GM18873 (cell line): ENCODE data around the gene LILRB2.
"Not testable (repeated sequence)": the region's sequence is repeated elsewhere in the genome, so short reads cannot be mapped to it uniquely, and the experiment has no call there.

Experiments
- ATAC-seq: cut with Tn5 transposase; IDR thresholded peaks from one replicate; pipeline ENCODE4 v1.9.1; 2021; ENCODE audit warnings: mild to moderate bottlenecking, moderate library complexity, moderate number of reproducible peaks; ENCODE audit not compliant: unreplicated experiment, low FRiP score

The LILRB2 gene

DNA sequence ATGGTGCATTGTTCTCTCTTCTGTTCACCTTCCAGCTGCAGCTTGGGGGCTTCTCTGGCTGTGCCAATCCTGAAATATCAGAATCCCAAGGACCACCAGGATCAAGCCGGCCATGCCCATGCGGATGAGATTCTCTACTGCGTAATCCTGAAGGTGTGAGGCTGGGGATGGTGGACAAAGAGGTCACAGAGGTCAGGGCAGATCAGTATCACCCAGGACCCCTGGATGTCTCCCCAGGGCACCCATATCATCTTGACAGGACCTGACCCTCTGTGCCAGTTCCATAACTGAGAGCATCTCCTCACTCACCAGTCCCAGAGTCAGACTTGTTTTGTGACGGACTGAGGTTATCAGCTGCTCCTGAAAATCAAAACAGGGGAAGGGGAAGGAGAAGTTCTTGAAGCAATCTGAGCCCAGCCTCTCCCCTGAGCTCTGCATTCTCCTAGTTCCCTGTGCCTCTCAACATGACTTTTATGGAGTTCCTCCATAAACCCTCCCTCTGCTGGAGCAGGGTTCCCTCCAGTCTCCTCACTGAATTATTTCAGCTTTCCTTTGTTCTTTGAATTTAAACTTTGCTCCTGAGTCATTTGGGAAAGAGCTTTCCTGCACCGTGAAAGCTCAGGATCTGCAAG lies 26.6 kb upstream of the LILRB2 start:
- no peak for ATAC-seq

DNA sequence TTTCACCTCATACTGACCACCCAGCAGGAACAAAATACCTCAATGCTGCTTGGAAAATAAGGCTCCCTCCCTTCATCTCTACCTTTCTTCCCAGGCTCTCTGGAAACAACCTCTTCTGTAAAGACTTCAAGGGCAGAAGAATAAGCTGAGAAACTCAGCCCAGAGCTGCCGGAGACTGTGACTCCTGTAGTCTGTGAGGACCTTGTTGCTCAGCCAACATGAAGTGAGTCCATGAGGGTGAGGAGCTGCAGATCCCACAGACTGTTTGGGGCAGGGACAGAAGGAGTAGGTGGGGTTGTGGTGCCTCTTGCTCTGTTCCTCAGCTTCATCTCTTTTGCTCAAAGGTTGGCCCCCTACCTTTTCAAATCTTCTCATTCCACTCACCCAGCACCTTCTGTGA lies 24.2 kb upstream of the LILRB2 start:
- no peak for ATAC-seq

DNA sequence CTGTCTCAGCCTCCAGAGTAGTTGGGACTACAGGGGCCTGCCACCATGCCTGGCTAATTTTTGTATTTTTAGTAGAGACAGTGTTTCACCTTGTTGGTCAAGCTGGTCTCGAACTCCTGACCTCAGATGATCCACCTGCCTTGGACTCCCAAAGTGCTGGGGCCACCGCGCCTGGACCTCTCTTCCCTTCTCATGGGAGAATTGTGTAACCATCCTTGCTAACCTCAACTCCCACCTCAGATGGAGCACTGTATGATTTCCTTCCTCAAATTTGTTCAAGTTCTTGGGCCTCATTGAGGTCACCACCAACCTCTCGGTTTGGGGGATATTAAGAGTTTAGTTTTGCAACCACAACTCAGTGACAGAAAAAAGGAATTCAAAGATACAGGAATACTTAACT lies 21.3 kb upstream of the LILRB2 start:
- no peak for ATAC-seq

DNA sequence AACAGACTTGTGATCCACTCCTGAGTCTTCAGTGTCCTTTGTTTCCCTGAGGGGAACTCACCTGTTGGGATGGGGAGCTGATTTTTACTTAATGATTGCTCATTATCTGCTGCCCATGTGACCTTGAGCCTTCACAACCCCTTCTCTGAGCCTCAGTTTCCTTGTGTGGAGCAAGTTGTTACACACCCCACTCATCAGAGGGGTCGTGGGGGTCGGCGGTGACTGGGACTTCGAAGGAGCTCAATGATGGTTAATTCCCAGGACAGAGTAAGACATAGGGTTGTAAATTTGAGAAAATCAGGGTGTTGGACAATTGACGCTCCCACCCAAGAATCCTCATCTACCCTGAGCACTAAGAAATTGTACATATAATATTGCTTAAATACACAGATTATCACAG lies 18.6 kb upstream of the LILRB2 start:
- no peak for ATAC-seq

DNA sequence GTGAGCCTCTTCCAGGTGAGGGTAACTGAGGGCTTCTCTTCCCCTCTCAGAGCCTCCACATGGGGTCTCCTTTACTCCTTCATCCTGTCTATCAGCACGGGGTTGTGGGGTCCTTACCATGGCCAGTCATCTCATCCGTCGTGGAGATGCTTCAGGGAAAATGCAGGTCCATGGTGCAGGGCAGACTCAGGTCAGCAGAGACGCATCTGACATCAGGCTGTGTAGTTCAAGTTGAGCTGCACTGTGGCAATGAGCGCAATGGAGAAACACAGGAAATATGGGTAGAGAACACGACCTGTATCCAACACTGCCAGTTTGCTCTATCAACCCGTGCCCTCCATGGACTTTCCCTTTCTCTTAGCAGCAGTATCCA lies 18.2 kb upstream of the LILRB2 start:
- ATAC-seq: no peak

DNA sequence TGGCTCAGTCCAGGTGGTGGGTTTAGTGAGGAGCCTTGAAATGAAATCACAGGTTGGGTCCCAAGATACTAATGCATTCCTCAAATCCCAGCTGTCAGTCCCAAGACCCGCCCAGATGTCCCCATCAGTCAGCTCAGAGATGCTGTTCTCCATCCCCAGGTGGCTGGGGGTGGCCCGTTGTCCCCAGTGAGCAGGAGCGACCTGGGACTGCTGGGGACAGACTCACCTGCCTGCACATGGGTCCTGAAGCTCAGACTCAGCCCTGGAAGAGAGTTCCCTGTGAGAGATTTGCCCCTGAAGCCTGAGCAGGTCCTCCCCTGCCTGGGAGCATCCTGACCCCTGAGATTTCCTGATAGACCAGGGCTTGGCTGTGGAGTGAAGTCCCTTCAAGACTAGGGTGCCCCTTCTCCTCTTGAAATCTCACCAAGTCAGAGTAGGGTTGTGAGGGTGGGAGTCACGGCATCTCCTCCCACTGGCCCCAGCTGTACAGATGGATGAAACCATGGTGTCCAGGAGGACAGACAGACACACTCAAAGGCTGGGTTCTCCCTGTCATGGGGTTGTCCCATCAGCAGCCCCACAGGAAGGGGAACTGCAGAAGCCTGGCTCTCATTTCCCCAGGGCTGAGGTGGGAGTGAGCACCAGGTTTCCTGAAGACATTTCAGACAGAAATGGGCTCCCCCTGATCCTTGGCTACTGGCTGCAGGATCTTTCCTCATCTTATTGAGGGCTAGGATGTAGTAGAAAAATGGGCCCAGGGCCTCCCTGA lies 17.6 kb upstream of the LILRB2 start:
- no peak for ATAC-seq

DNA sequence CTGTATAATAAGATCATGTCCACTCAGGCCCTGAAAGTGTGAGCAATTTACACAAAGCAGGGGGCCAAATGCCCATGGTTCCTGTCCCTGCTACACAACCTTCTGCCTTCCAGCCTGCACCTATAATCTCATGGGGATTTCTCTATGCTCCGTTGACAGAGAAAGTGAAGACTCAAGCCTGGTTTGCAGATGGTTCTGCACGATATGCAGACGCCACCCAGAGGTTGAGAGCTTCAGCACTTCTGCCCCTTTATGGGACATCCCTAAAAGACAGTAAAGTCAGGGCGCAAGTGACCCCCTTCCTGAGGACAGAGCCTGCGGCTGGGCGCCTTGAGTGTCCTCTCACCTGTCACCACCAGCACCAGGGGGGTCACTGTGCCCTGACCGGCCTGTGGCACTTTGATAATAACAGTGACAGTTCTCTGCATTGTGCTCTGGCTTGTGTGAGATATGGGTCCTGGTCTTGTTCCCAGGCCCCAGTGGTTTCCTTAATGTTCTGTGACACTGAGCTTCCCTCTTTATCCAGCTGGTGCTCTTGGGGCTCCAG lies 16.9 kb upstream of the LILRB2 start:
- no peak for ATAC-seq

DNA sequence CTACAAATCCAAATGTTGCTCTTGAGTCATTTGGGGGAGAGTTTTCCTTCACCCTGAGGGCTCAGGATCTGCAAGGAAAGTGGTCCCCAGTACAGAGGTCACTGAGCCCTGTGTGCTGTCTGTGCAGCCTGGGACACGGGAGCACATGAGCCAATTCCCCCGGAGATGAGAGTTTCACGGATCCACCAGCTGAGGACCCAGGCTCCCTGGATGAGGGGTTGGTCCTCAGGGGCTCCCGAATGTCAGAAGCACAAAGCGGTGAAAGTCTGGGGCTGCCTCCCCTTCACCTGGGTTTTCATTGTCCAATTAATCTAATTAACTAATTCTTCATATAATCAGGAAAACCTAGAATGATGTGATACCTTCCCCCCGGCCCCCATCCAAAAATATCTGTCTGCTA lies 13.6 kb upstream of the LILRB2 start:
- no peak for ATAC-seq

DNA sequence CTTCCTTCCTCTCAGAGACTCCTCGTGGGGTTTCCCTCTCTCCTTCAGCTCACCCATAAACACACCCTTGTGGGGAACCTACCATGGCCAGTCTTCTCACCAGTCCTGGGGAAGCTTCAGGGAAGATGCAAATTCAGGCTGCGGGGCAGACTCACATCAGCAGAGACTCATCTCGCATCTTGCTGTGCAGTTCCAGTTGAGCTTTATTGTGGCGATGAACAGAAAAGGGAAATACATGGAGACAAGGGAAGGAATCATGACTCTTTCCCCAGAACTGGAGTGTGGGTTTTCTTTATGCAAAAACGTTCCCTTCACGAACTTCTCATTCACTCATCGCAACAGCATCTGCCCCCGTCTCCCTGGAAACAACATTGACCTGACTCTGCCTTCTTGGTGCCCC lies 8.2 kb upstream of the LILRB2 start:
- not testable (repeated sequence) for ATAC-seq

DNA sequence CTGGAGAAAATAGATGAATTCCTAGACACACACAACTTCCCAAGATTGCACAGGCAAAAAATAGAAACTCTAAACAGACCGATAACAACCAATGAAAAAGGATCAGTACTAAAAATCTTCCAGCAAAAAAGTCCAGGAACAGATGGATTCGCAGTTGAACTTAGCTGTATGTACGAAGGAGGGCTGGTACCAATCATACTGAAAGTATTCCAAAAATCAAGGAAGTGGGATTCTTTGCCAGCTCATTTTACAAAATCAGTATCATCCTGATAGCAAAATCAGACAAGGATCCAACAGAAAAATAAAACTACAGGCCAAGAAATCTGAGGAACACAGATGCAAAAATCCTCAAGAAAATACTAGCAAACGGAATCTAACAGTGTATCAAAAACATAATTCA lies 6.5 kb upstream of the LILRB2 start:
- ATAC-seq: no peak

DNA sequence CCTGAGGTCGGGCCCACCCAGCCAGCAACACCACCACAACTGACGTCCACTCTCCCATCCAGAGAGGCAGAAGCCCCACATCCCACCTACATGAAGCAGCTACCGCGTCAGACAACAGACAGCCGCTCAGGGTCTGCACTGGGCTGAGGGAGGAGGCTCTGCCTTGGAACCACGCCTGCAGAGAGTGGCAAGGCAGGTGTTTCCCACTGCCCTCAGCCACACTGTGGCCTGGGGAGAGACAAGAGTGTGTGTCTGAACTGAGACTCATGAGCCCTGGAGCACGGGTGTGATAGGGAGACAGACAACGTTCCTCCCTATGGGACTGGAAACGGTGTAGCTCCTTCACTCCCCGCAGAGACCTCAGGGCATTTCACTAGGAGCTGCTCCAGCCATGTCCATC lies 5.4 kb upstream of the LILRB2 start:
- ATAC-seq: not testable (repeated sequence)

DNA sequence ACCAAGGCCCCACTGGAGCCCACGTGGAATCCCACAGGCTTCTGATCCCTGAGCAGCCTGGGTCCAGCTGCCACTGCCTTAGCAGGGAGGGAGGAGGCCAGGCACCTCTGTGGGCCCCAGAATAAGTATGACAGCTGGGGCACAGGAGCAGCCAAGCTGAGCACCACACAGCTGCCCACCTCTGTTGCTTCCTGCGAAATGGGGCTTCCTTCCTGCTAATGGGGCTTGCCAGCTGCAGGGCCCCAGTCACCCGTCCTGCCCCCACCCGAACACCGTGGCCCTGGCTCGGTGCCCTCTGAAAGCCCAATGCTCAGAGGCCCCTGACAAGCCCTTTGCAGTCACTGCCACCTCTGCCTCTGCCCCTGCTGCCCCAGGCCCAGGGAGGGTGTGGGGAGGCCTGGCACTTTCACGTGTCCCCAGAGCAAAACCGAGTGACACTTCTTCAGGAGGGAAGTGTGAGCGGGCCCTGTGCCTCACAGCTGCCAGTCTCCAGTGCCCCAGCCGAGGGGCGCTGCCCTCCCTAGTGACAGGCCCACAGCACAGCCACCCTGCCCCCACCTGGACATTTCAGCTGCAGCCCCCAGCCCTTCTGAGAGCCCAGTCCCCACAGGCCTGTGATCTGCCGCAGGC lies 4.6 kb upstream of the LILRB2 start:
- not testable (repeated sequence) for ATAC-seq

DNA sequence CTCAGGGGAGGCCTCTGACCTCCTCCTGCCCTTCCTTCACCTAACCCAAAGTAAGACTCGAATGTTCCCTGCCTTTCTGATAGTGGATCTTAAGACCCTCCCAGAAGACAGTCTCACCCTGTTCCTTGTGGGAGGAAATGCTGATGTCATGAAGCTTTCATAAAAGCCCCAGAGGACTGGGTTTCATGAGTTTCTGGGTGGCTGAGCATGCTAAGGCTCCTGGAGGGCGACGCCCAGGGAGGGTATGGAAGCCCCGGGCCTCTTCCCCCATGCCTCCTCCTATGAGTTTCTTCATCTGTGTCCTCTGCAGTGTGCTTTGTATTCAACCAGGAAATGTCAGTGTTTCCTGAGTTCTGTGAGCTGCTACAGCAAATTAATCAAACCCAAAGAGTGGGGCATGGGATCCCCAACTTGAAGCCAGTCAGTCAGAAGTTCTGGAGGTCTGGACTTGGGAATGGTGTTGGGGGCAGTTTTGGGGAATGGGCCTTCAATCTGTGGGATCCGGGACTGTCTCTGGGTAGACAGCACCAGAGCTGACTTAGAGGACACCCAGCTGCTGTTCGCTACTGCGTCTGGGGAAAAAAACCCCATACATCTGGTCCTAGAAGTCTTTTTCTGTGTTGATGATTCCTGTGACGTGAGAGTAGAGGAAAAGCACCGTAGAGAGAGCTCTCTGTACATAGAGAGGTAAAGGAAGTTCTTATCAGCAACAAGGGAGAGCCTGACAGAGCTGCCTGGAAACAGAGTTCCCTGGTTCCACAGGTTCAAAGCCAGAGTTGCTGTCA lies 2.0 kb upstream of the LILRB2 start:
- no peak for ATAC-seq

DNA sequence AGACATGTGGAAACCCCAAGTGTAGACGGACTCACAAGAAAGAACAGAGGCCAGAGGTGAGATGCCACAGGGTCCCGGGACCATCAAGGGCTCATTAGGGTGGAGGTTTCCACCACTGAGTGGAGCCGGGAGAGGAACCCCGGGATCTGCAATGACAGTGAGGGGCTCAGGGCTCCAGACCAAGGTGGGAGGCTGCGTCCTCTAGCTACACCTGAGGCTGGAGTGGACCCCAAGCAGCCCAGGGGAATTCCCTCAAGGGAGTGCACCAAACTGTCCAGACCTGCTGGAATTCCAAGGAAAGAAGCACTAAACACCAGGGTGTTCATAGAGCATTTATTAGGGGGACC lies 792 bp upstream of the LILRB2 start:
- not testable (repeated sequence) for ATAC-seq

DNA sequence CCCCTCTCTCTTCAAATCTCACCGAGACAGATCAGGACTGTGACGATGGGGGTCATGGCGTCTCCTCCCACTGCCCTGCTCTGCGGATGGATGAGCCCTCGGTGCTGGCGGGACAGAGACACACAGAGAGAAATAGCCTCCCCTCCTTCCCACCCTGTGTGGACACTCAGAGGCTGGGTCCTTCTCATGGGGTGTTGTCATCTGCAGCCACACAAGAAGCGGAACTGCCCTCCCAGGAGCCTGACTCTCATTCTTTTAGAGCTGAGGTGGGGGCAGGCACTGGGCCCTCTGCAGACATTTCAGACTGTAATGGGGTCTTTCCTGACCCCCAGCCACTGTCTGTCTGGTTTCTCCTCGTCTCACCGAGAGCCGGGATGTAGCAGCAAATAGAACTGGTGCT lies 469 bp downstream of the LILRB2 start:
- ATAC-seq: not testable (repeated sequence)

DNA sequence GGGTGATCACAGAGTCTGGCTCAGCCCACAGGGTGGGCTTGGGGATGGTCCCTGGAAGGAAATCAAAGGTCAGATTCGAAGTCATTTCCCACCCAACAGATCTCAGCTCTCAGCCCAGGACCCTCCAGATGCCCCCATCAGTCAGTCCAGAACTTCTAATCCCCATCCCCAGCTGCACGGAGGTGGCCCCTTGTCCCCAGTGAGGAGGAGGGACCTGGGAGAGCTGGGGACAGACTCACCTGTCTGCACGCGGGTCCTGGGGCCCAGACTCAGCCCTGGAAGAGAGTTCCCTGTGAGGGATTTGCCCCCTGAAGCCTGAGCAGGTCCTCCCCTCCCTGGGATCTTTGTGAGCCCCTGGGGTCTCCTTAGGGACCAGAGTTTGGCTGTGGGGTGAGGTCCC lies 885 bp downstream of the LILRB2 start:
- ATAC-seq: not testable (repeated sequence)

DNA sequence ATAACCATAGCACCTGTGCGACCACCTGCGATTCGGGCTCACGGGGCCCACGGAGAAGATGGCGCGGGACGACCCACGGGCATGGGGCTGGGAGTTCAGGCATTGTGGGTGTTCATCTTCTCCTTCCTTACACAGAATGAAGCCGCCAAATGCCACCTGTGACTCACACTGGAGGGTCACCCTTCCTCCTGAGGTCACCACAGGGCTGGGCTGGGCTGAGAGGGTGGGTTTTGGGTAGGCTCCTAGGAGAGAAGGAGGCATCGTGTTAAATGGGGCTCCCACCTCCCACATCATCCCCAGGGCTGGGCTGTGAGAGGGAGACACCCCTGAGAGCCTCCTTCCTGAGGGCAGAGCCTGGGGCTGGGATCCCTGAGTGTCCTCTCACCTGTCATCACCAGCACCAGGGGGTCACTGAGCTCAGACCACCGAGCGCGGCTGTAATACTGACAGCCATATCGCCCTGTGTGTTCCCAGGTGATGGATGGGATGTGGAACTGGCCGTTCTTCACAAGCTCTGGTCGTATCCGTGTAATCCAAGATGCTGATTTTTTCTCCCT lies 1.4 kb downstream of the LILRB2 start:
- ATAC-seq: no peak

DNA sequence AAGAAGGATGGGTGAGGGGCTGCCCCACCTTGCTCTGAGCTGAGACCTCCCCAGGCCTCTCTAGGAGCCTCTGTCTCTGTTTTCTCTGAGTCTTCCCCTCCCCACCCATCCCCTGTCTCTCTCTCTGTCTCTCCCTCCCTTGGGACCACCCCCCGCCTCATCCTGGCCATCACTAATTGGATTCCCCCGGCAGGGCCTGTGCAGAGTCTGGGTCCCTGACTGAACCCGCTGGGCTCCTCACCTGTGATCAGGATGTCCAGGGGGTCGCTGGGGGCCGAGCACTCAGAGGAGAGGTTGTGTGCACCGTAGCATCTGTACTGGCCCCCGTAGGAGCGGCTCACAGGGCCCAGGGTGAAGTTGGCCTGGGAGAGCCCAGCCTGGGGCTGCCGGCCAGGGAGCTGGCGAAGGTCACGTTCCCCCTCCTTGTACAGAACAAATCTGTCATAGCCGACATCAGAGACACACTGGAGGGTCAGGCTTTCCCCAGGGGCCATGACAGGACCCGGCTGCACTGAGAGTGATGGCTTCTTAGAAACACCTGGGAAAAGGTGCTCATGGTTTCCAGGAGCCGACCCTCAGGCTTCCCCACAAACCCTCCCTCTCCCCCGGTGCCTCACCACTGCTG lies 2.2 kb downstream of the LILRB2 start:
- ATAC-seq: not testable (repeated sequence)

DNA sequence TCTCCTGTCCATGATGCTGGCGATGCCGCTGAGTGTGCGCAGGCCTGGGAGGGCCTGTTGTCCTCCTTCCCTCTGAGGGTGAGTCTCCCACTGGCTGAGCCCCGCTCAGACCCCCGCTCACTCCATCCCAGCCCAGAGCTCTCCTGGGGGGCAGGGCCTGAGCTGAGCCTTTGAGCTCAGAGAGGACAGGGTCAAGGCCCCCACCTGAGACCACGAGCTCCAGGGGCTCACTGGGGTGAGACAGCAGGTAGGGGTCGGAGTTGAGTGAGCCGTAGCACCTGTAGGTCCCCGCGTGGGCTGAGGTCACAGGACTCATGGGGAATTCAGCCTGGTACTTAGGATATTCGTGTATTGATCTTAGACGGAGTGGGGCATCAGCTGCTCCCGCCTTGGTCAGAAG lies 2.9 kb downstream of the LILRB2 start:
- not testable (repeated sequence) for ATAC-seq

DNA sequence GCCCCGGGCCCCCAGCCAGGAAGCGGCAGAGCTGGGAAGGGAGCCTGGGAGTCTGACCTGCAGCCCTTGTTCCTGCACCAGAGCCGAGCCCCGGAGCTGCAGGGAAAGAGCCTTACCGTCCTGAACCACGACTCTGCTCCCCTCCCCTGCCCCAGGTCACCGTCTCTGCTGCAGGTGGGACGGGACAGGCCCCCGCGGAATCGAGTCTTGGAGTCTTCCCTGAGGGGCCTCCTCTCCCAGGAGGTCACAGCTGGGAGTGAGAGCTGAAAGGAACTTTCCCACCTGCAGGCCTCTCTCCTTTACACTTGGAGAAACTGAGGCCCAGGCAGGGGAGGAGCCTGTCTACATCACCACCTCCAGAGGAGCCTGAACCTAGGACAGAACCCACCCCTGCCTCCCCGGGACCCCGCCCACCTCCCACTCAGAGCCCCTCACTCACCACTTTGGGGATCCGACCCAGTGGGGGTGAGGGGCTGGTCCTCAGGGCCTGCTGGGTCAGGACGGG lies 3.7 kb downstream of the LILRB2 start:
- ATAC-seq: not testable (repeated sequence)
